Colon (tissue), 2 donors: ENCODE measurements around the gene NAA30.

Source experiments
- FAIRE-seq: peaks from 2 replicates; lab custom pipeline; 2012; peaks lifted over from hg19 to GRCh38; lab: Jason Lieb, UNC
- donor health status: control.
- donor health status: control.

The NAA30 gene

GRCh38 chr14:57400556-57401494 is 10.4 kb downstream of the NAA30 start:
- no peak for FAIRE-seq

- no peak for FAIRE-seq
Observed at GRCh38 chr14:57401501-57401900, 11.1 kb downstream of the NAA30 start.

GRCh38 chr14:57402173-57402852 is 11.9 kb downstream of the NAA30 start:
- FAIRE-seq: peak; percentile 5

- FAIRE-seq: no peak
Observed at GRCh38 chr14:57403521-57403864, 13.1 kb downstream of the NAA30 start.

GRCh38 chr14:57405562-57405961 is 15.2 kb downstream of the NAA30 start:
- FAIRE-seq: no peak

- FAIRE-seq: no peak
Observed at GRCh38 chr14:57408037-57408436, 17.7 kb downstream of the NAA30 start.

GRCh38 chr14:57408634-57409033 is 18.2 kb downstream of the NAA30 start:
- no peak for FAIRE-seq

GRCh38 chr14:57412341-57412740 is 22.0 kb downstream of the NAA30 start:
- FAIRE-seq: no peak

- no peak for FAIRE-seq
Observed at GRCh38 chr14:57413849-57414248, 23.5 kb downstream of the NAA30 start.

- no peak for FAIRE-seq
Observed at GRCh38 chr14:57417228-57417627, 26.8 kb downstream of the NAA30 start.

- FAIRE-seq: no peak
Observed at GRCh38 chr14:57418999-57419398, 28.6 kb downstream of the NAA30 start.

GRCh38 chr14:57420033-57420432 is 29.6 kb downstream of the NAA30 start:
- no peak for FAIRE-seq

- FAIRE-seq: no peak
Observed at GRCh38 chr14:57420986-57421385, 30.6 kb downstream of the NAA30 start.

- peak; percentile 69 for FAIRE-seq
Observed at GRCh38 chr14:57435923-57436322, 45.5 kb downstream of the NAA30 start.

GRCh38 chr14:57461777-57462320 is 71.5 kb downstream of the NAA30 start:
- FAIRE-seq: no peak

GRCh38 chr14:57462551-57462950 is 72.2 kb downstream of the NAA30 start:
- FAIRE-seq: no peak

- FAIRE-seq: no peak
Observed at GRCh38 chr14:57464008-57464730, 73.8 kb downstream of the NAA30 start.
